Body of pancreas (tissue), 4 donors: ENCODE measurements around the gene DIP2A.
"Not testable (repeated sequence)": the region's sequence is repeated elsewhere in the genome, so short reads cannot be mapped to it uniquely, and the experiment has no call there.

Source experiments
- POLR2A ChIP-seq, 3 donors: fragments of 450-650 bp; IDR thresholded peaks; one replicate each; pipeline ENCODE4 v1.6.1; 2016; ENCODE audit warnings: antibody characterized with exemption in 3 of 3, mild to moderate bottlenecking in 2 of 3
- TF ChIP-seq, protein P1 (sequence below), 7 experiments: fragments of 450-650 bp in 4 of 7; fragments of 200-600 bp in 3 of 7; sonication (generic) in 3 of 7; IDR thresholded peaks; one replicate each; pipeline ENCODE4 v1.5.1; 2016 to 2019; ENCODE audit warnings: antibody characterized with exemption in 7 of 7

DNA sequence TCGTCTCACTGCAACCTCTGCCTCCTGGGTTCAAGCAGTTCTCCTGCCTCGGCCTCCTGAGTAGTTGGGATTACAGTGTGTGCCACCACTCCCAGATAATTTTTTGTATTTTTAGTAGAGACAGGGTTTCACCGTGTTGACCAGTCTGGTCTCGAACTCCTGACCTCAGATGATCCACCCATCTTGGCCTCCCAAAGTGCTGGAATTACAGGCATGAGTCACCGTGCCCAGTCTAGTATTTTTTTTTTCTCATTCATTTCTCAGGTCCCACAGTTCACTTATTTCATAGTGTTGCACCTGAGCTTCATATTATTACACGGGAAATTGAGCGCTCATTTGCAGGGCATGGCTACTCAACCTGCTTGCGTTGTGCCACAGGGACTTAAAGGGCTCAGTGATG is 68.7 kb downstream of the DIP2A start:
- not testable (repeated sequence) for TF ChIP-seq POLR2A (IDR thresholded peaks at IDR 0.05)
- TF ChIP-seq, protein P1, sequence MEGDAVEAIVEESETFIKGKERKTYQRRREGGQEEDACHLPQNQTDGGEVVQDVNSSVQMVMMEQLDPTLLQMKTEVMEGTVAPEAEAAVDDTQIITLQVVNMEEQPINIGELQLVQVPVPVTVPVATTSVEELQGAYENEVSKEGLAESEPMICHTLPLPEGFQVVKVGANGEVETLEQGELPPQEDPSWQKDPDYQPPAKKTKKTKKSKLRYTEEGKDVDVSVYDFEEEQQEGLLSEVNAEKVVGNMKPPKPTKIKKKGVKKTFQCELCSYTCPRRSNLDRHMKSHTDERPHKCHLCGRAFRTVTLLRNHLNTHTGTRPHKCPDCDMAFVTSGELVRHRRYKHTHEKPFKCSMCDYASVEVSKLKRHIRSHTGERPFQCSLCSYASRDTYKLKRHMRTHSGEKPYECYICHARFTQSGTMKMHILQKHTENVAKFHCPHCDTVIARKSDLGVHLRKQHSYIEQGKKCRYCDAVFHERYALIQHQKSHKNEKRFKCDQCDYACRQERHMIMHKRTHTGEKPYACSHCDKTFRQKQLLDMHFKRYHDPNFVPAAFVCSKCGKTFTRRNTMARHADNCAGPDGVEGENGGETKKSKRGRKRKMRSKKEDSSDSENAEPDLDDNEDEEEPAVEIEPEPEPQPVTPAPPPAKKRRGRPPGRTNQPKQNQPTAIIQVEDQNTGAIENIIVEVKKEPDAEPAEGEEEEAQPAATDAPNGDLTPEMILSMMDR (IDR thresholded peaks at IDR 0.05) = not testable (repeated sequence)
